ENCODE measurements around the gene STK17A. TPM values are rescaled to one million over a fixed set of nuclear protein-coding genes. Genes with fewer than 3 reads are reported as not detected.

STK17A gene
- total and polyA plus RNA-seq, 8 donors: 25.9 to 38.4 (median 32.8) TPM

DNA sequence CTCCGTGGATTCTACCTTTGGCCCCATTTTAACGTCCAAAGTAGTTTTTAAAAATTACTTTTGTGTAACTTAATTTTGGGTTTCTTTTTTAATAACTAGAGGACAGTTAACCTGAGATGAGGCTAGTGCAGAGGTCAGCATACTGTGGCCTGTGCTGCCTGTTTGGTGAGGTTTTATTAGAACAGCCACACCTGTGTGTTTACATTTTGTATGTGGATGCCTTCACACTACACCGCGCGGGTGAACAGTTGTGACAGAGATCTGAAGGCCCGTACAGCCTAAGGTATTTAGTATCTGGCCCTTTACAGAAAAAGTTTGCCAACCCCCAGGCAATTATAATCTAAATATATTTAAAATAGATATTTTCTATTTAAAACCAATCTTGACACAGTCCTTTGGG, 46.9 kb downstream of the STK17A start:
- H3K27me3 ChIP-seq: no peaks in the 10 kb centered on the region
- TF ChIP-seq, protein P1, sequence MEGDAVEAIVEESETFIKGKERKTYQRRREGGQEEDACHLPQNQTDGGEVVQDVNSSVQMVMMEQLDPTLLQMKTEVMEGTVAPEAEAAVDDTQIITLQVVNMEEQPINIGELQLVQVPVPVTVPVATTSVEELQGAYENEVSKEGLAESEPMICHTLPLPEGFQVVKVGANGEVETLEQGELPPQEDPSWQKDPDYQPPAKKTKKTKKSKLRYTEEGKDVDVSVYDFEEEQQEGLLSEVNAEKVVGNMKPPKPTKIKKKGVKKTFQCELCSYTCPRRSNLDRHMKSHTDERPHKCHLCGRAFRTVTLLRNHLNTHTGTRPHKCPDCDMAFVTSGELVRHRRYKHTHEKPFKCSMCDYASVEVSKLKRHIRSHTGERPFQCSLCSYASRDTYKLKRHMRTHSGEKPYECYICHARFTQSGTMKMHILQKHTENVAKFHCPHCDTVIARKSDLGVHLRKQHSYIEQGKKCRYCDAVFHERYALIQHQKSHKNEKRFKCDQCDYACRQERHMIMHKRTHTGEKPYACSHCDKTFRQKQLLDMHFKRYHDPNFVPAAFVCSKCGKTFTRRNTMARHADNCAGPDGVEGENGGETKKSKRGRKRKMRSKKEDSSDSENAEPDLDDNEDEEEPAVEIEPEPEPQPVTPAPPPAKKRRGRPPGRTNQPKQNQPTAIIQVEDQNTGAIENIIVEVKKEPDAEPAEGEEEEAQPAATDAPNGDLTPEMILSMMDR (IDR thresholded peaks at IDR 0.05): no peak
- intact Hi-C loops (cut with DNase I): no loop called here
- no peak for DNase-seq
- ATAC-seq: peak; percentile 44
- H3K9me3 ChIP-seq: no peaks in the 10 kb centered on the region
- H3K27ac ChIP-seq: no peak overlapping the region
- H3K36me3 ChIP-seq: peaks cover 0 to 73% of the 10 kb centered on the region in 2 donors
- peaks cover 0 to 13% of the 10 kb centered on the region in 2 donors for H3K4me1 ChIP-seq
- no peak overlapping the region for H3K4me3 ChIP-seq

DNA sequence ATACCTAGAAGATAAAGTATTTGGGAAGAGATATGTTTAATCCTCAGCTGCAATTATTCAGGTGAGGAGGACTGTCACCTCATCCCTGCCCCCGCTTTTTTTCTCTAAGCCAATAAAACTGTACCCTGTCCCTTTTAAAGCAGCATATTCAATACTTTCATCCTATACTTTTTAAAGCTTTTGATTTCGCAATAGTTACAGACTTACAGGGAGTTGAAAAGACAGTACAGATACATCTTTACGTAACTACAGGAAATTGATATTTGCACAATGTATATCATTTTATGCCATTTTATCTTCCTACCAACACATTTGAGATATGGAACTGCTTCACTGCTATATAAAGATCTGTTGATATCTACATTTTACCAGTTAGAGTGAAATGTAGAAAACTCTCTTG, 47.6 kb downstream of the STK17A start:
- TF ChIP-seq, protein P1 (IDR thresholded peaks at IDR 0.05): no peak
- Histone ChIP-seq H3K36me3 (peaks cover 0 to 67% of the 10 kb centered on the region in 2 donors), H3K4me1 (peaks cover 0 to 13% of the 10 kb centered on the region in 2 donors), H3K4me3 (no peak overlapping the region), H3K9me3 (no peaks in the 10 kb centered on the region), H3K27ac (no peak overlapping the region), H3K27me3 (no peaks in the 10 kb centered on the region)
- no peak for DNase-seq
- intact Hi-C loops (cut with DNase I): no loop called here
- no peak for ATAC-seq

DNA sequence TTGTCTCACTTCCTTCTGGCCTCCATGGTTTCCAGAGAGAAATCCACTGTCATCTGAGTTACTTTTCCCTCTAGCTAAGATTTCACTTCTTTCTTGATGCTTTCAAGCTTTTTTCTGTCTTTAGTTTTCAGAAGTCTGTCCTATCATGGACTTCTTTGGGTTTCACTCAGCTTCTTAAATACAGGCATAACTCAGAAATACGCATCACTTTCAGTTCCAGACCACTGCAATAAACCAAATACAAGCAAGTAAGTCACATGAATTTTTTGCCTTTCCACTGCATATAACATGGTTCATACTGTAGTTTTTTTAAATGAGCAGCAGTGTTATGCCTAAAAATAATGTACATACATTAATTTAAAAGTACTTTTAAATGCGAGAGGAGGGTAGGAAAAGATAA, 48.7 kb downstream of the STK17A start:
- no peak overlapping the region for H3K27ac ChIP-seq
- DNase-seq (no peak), ATAC-seq (no peak)
- H3K9me3 ChIP-seq: no peaks in the 10 kb centered on the region
- H3K27me3 ChIP-seq: no peaks in the 10 kb centered on the region
- intact Hi-C loops (cut with DNase I): no loop called here
- peaks cover 0 to 8% of the 10 kb centered on the region in 2 donors for H3K4me1 ChIP-seq
- TF ChIP-seq, protein P1 (IDR thresholded peaks at IDR 0.05): no peak
- no peak overlapping the region for H3K4me3 ChIP-seq
- H3K36me3 ChIP-seq: peaks cover 0 to 65% of the 10 kb centered on the region in 2 donors

DNA sequence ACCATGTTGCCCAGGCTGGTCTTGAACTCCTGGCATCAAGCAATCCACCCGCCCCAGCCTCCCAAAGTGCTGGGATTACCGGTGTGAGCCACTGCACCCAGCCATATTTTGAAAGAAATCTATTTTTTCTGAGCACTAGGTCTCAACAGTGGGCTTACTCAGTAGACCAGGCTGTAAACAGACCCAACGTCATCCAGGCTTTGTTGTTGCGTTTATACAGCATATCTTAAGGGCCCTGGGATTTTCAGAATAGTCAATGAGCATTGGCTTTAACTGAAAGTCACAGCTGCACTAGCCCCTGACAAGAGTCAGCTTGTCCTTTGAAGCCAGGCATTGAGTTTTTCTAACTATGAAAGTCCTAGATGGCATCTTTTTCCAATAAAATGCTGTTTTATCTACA, 49.8 kb downstream of the STK17A start:
- H3K4me3 ChIP-seq: no peak overlapping the region
- DNase-seq (no peak), ATAC-seq (no peak)
- TF ChIP-seq, protein P1 (IDR thresholded peaks at IDR 0.05): no peak
- intact Hi-C loops (cut with DNase I): no loop called here
- no peak overlapping the region for H3K27ac ChIP-seq
- peaks cover 9 to 14% of the 10 kb centered on the region in 2 donors for H3K4me1 ChIP-seq
- no peaks in the 10 kb centered on the region for H3K27me3 ChIP-seq
- no peaks in the 10 kb centered on the region for H3K9me3 ChIP-seq
- H3K36me3 ChIP-seq: peaks cover 0 to 65% of the 10 kb centered on the region in 2 donors

DNA sequence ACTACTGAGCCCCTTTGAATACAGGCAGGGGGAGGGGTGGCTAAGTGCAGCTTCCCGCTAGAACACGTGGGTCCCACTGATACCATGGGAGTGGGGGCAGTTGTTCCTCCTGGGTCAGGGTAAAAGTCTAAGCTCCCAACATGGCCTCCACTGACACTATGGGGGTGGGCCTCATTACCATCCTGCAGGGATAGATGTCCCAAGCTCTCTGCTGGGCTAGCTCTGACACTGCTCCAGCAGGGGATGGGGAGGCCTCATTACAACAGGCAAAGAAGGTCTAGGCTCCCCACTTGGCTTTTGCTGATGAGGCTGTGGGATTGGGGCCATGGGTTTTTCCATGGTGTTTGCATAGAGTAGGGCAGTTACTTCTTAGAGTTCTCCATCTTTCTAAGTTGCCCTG, 51.5 kb downstream of the STK17A start:
- intact Hi-C loops (cut with DNase I): no loop called here
- H3K36me3 ChIP-seq: peaks cover 0 to 58% of the 10 kb centered on the region in 2 donors
- H3K27me3 ChIP-seq: no peaks in the 10 kb centered on the region
- TF ChIP-seq, protein P1 (IDR thresholded peaks at IDR 0.05): no peak
- no peaks in the 10 kb centered on the region for H3K9me3 ChIP-seq
- no peak for ATAC-seq
- H3K4me1 ChIP-seq: peaks cover 13 to 28% of the 10 kb centered on the region in 2 donors
- DNase-seq: no peak
- no peak overlapping the region for H3K4me3 ChIP-seq
- H3K27ac ChIP-seq: no peak overlapping the region

Measured in left lung (tissue), 10 donors.